Astrocyte of the cerebellum (primary cell): ENCODE data around the gene MSL2.

ENCODE experiments used
- DNase-seq: peaks from one replicate; pipeline ENCODE4 v3.0.0-alpha.2; 2011; ENCODE audit warnings: low read depth
- H3K4me3 ChIP-seq: 2 replicates; pipeline ENCODE4 v1.5.1; 2011; ENCODE audit warnings: mild to moderate bottlenecking, low read depth, low read length, moderate library complexity
- in situ Hi-C: cut with HindIII; loops from 2 replicates; pipeline ENCODE4 v1.10.0; 2017; ENCODE audit warnings: low sequenced_read_pairs
- TF ChIP-seq, protein P1 (sequence below): IDR thresholded peaks from 2 replicates; pipeline ENCODE4 v1.5.1; 2012; ENCODE audit warnings: low read length, low read depth, moderate library complexity, mild to moderate bottlenecking; ENCODE audit errors: missing control alignments

The MSL2 gene

GRCh38 chr3:136197159-136197793 lies 1.1 kb upstream of the MSL2 start:
- in situ Hi-C loops, result no loop called here

DNA sequence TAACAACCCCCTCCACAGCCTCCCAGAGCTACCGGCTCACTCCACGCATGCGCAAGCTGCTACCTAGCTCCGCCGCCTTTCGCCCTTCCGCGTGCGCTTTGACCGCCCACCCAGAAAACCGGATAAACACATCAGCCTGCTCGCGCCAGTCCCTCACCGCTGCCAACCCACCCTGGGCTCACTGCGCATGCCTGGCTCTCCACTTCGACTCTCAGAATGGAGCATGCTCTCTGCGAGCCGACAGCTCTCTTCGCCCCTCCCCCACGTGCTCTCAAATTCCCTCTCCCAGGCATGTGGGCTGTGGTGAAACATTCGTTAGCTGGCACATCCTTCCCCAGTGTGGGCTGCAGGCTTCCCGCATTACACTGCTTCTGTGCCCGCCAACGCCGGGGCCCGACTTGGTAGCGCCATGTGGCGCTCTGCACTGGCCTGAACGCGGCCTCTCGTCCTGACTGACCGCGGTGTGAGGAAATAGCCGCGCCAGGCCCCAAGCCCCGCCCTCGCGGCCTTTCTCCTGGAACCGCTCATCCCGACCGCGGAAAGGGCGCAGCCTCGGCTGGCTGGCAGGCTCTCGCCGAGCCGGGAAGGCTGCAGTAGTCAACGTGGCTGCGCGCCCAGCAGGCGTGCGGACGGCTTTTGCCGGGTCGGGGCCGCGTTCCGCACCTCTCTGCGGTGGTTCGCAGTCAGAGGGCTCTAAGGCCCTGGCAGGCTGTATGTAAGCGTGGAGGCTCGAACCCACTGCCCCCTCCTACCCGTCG lies 445 bp upstream of the MSL2 start:
- H3K4me3 ChIP-seq, result peak overlapping the region; percentile 63
- TF ChIP-seq, protein P1, sequence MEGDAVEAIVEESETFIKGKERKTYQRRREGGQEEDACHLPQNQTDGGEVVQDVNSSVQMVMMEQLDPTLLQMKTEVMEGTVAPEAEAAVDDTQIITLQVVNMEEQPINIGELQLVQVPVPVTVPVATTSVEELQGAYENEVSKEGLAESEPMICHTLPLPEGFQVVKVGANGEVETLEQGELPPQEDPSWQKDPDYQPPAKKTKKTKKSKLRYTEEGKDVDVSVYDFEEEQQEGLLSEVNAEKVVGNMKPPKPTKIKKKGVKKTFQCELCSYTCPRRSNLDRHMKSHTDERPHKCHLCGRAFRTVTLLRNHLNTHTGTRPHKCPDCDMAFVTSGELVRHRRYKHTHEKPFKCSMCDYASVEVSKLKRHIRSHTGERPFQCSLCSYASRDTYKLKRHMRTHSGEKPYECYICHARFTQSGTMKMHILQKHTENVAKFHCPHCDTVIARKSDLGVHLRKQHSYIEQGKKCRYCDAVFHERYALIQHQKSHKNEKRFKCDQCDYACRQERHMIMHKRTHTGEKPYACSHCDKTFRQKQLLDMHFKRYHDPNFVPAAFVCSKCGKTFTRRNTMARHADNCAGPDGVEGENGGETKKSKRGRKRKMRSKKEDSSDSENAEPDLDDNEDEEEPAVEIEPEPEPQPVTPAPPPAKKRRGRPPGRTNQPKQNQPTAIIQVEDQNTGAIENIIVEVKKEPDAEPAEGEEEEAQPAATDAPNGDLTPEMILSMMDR, result no peak
- in situ Hi-C loops, result no loop called here
- DNase-seq, result peak; percentile 100

More at GRCh38 chr3:136197159-136197793, 1.1 kb upstream of the MSL2 start:
- no peak for DNase-seq
- peak overlapping the region; percentile 63 for H3K4me3 ChIP-seq
- TF ChIP-seq, protein P1, result no peak

DNA sequence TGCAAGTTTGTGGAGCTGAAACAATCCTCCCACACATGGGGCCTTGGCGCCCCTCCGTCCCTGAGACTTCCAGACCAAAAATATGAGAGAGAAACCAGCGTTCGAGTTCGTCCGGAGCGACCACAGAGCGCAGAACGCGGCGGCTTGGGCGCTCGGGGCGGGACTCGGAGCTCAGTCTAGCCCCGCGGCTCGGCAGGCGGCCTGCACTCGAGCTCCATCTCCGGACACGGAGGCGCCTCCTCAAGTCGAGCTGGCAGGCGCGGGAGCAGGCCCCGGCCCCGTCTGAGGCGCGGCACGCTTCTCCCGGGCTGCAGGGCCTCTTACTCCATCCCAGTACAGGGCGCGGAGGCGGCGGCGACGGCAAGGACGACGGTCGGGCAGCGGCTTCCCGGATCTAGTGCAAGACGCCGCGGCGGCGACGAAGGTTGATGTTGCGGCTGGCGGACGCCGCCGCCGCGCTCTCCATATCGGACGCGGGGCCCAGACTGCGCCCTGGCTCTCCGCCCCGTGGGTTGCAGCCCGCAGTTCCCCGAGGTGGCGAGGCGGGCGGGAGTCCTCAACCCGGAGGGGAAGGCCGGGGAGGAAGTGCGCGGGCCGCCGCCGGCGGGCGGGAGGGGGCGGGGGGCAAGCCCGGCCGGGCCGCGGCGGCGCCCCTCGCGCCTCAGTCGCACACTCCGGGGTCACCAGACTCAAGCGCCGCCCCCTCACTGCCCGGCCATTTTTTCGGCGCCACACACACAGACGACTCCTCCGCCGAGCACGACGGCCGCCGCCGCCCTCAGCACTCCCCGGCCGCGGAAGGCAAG lies 674 bp downstream of the MSL2 start:
- no peak for DNase-seq
- peak overlapping the region; percentile 63 for H3K4me3 ChIP-seq
- TF ChIP-seq, protein P1, result no peak
- in situ Hi-C loops, result no loop called here

- in situ Hi-C loops, result loop anchor here (5.0 kb wide), 1 partner anchor 52 kb away; no protein-coding TSS in a partner anchor
- peak overlapping the region; percentile 63 for H3K4me3 ChIP-seq
- TF ChIP-seq, protein P1, result no peak
- DNase-seq, result no peak
These were observed 1.5 kb downstream of the MSL2 start for GRCh38 chr3:136194409-136195257.

GRCh38 chr3:136193278-136194054 lies 2.7 kb downstream of the MSL2 start:
- in situ Hi-C loops, result loop anchor here (5.0 kb wide), 1 partner anchor 51 kb away; no protein-coding TSS in a partner anchor
- peak overlapping the region; percentile 63 for H3K4me3 ChIP-seq
- TF ChIP-seq, protein P1, result no peak
- no peak for DNase-seq
